Fibroblast of mammary gland (primary cell): ENCODE results near the gene PLCXD3.
A peak's percentile ranks its signal among the peaks of the same experiment; 100 is the strongest.

Experiments used
- DNase-seq: peaks from one replicate; pipeline ENCODE4 v3.0.0-alpha.2; 2010; ENCODE audit warnings: low read depth
- H3K4me3 ChIP-seq: 2 replicates; pipeline ENCODE4 v1.5.1; 2011; ENCODE audit warnings: low read depth, mild to moderate bottlenecking, low read length, moderate library complexity; ENCODE audit not compliant: control insufficient read depth
- CTCF ChIP-seq: conservative IDR thresholded peaks from 2 replicates; pipeline ENCODE4 v1.5.1; 2011; ENCODE audit warnings: low read depth, low read length, inconsistent platforms; ENCODE audit not compliant: control insufficient read depth, insufficient read depth

PLCXD3 gene

GRCh38 chr5:41349846-41350245 is 160.6 kb downstream of the PLCXD3 start:
- no peak for TF ChIP-seq CTCF
- no peak overlapping the region for H3K4me3 ChIP-seq
- no peak for DNase-seq

GRCh38 chr5:41347569-41347968 is 162.8 kb downstream of the PLCXD3 start:
- TF ChIP-seq CTCF = no peak

GRCh38 chr5:41346609-41347008 is 163.8 kb downstream of the PLCXD3 start:
- peak; percentile 38 for TF ChIP-seq CTCF
- H3K4me3 ChIP-seq = no peak overlapping the region
- peak; percentile 52 for DNase-seq

More at GRCh38 chr5:41347569-41347968, 162.8 kb downstream of the PLCXD3 start:
- no peak for DNase-seq
- no peak overlapping the region for H3K4me3 ChIP-seq

- no peak for DNase-seq
- no peak overlapping the region for H3K4me3 ChIP-seq
- TF ChIP-seq CTCF = no peak
Observed at GRCh38 chr5:41345295-41345694, 165.1 kb downstream of the PLCXD3 start.

- DNase-seq = no peak
- no peak for TF ChIP-seq CTCF
- no peak overlapping the region for H3K4me3 ChIP-seq
Observed at GRCh38 chr5:41339339-41339738, 171.1 kb downstream of the PLCXD3 start.

GRCh38 chr5:41338136-41338675 is 172.2 kb downstream of the PLCXD3 start:
- TF ChIP-seq CTCF = no peak
- no peak overlapping the region for H3K4me3 ChIP-seq
- peak; percentile 34 for DNase-seq

GRCh38 chr5:41337724-41338123 is 172.7 kb downstream of the PLCXD3 start:
- no peak overlapping the region for H3K4me3 ChIP-seq
- TF ChIP-seq CTCF = no peak

More at GRCh38 chr5:41337724-41338123, 172.7 kb downstream of the PLCXD3 start:
- DNase-seq = no peak
